ENCODE data around the gene TDRD10.

- TF ChIP-seq CTCF (IDR thresholded peaks at IDR 0.05) (no peak), ZFX (IDR thresholded peaks at IDR 0.05; ENCODE audit: borderline replicate concordance) (no peak)
These were observed 12.1 kb downstream of the TDRD10 start for GRCh38 chr1:154514066-154514553.

Data from 22Rv1 (cell line).